Neural progenitor cell (in vitro differentiated cells): ENCODE data around the gene DISC1. TPM values are rescaled to one million over a fixed set of nuclear protein-coding genes. Genes with fewer than 3 reads are reported as not detected.
"Not testable (repeated sequence)": the region's sequence is repeated elsewhere in the genome, so short reads cannot be mapped to it uniquely, and the experiment has no call there.

ENCODE experiments used
- DNase-seq: peaks from one replicate; pipeline ENCODE4 v3.0.0-alpha.2; 2016; ENCODE audit warnings: low spot score
- H2AFZ ChIP-seq: fragments of 200-600 bp; sonication (generic); replicated peaks from 2 replicates; pipeline ENCODE4 v1.6.1; 2016; ENCODE audit warnings: antibody characterized with exemption
- H3F3A ChIP-seq: fragments of 200-600 bp; sonication (generic); 2 replicates; pipeline ENCODE4 v1.6.1; 2016; ENCODE audit warnings: antibody characterized with exemption, low read depth
- H3K27ac ChIP-seq: fragments of 200-600 bp; sonication (generic); 2 replicates; pipeline ENCODE4 v1.5.1; 2016; ENCODE audit warnings: mild to moderate bottlenecking
- H3K27me3 ChIP-seq: fragments of 200-600 bp; sonication (generic); 2 replicates; pipeline ENCODE4 v1.6.1; 2016; ENCODE audit warnings: mild to moderate bottlenecking, moderate library complexity
- H3K36me3 ChIP-seq: fragments of 200-600 bp; sonication (generic); 2 replicates; pipeline ENCODE4 v1.5.1; 2016
- H3K4me1 ChIP-seq: fragments of 200-600 bp; sonication (generic); 2 replicates; pipeline ENCODE4 v1.6.1; 2016; ENCODE audit warnings: mixed run types
- H3K4me2 ChIP-seq: fragments of 200-600 bp; sonication (generic); 2 replicates; pipeline ENCODE4 v1.6.1; 2016
- H3K4me3 ChIP-seq: fragments of 200-600 bp; sonication (generic); 2 replicates; pipeline ENCODE4 v1.5.1; 2016
- H3K79me2 ChIP-seq: fragments of 200-600 bp; sonication (generic); 2 replicates; pipeline ENCODE4 v1.6.1; 2016; ENCODE audit warnings: low read depth
- H3K9ac ChIP-seq: fragments of 200-600 bp; sonication (generic); 2 replicates; pipeline ENCODE4 v1.6.1; 2016
- H3K9me3 ChIP-seq: fragments of 200-600 bp; sonication (generic); 2 replicates; pipeline ENCODE4 v1.5.1; 2016; ENCODE audit warnings: low read depth
- H4K20me1 ChIP-seq: fragments of 200-600 bp; sonication (generic); 2 replicates; pipeline ENCODE4 v1.6.1; 2016; ENCODE audit warnings: low read depth
- H3K27ac Mint-ChIP-seq: 3 replicates; pipeline ENCODE4 v1.8.0; 2021; ENCODE audit warnings: mixed read lengths
- H3K27me3 Mint-ChIP-seq: 2 replicates; pipeline ENCODE4 v1.8.0; 2022; ENCODE audit warnings: low read depth, mild to moderate bottlenecking, inconsistent platforms, moderate library complexity, mixed read lengths; ENCODE audit not compliant: insufficient read depth
- H3K36me3 Mint-ChIP-seq: 3 replicates; pipeline ENCODE4 v1.8.0; 2021; ENCODE audit warnings: mixed read lengths
- H3K4me1 Mint-ChIP-seq: 3 replicates; pipeline ENCODE4 v1.8.0; 2021; ENCODE audit warnings: mixed read lengths
- H3K4me3 Mint-ChIP-seq: 3 replicates; pipeline ENCODE4 v1.8.0; 2021; ENCODE audit warnings: mild to moderate bottlenecking, moderate library complexity, mixed read lengths
- H3K9me3 Mint-ChIP-seq: 3 replicates; pipeline ENCODE4 v1.8.0; 2020; ENCODE audit warnings: mixed read lengths
- CTCF ChIP-seq: fragments of 200-600 bp; sonication (generic); IDR thresholded peaks from 2 replicates; pipeline ENCODE4 v1.5.1; 2017; ENCODE audit warnings: antibody characterized with exemption, mild to moderate bottlenecking
- EZH2 ChIP-seq: fragments of 200-600 bp; sonication (generic); IDR thresholded peaks from 2 replicates; pipeline ENCODE4 v1.6.1; 2017; ENCODE audit warnings: antibody characterized with exemption, mild to moderate bottlenecking, moderate library complexity
- EZH2phosphoT487 ChIP-seq: fragments of 200-600 bp; sonication (generic); IDR thresholded peaks from 2 replicates; pipeline ENCODE4 v1.6.1; 2017; ENCODE audit warnings: antibody characterized with exemption
- total RNA-seq: library from RNA; depleted of rRNA; stranded (reverse); fragments of >200 nt; gene quantifications from 2 replicates; pipeline ENCODE4 v1.2.3, GENCODE V29; 2015; ENCODE audit warnings: low replicate concordance

DISC1 gene
- total RNA-seq, 1 donor from 2014 or later, result 1.8 TPM

- Histone ChIP-seq H3K4me3 (no peak overlapping the region), H3K27me3 (no peaks in the 10 kb centered on the region), H3K36me3 (no peaks in the 10 kb centered on the region), H3K4me2 (no peak overlapping the region), H3K79me2 (no peaks in the 10 kb centered on the region), H3F3A (no peaks in the 10 kb centered on the region), H3K9me3 (no peaks in the 10 kb centered on the region), H4K20me1 (no peaks in the 10 kb centered on the region), H3K27ac (no peak overlapping the region), H2AFZ (no peak overlapping the region), H3K4me1 (no peaks in the 10 kb centered on the region), H3K9ac (no peak overlapping the region)
- Mint-ChIP-seq H3K4me1 (no peaks in the 10 kb centered on the region), H3K27ac (no peak overlapping the region), H3K27me3 (peaks cover 2% of the 10 kb centered on the region), H3K4me3 (no peak overlapping the region), H3K9me3 (no peaks in the 10 kb centered on the region), H3K36me3 (peaks cover 6% of the 10 kb centered on the region)
- no peak for DNase-seq
- TF ChIP-seq EZH2 (no peak), CTCF (no peak), EZH2phosphoT487 (no peak)
These were observed 12.1 kb downstream of the DISC1 start for GRCh38 chr1:231638647-231639046.

- DNase-seq, result no peak
These were observed 13.2 kb downstream of the DISC1 start for GRCh38 chr1:231639819-231640218.

GRCh38 chr1:231641444-231641843 is 14.9 kb downstream of the DISC1 start:
- not testable (repeated sequence) for H3K4me1 Mint-ChIP-seq, H3K4me3 ChIP-seq, H3K27me3 ChIP-seq, H3F3A ChIP-seq, H3K4me3 Mint-ChIP-seq, H3K9me3 Mint-ChIP-seq, H3K79me2 ChIP-seq, H3K4me1 ChIP-seq, H3K27me3 Mint-ChIP-seq, H3K9ac ChIP-seq, H4K20me1 ChIP-seq, DNase-seq, H3K4me2 ChIP-seq, H3K9me3 ChIP-seq, H3K27ac ChIP-seq, H2AFZ ChIP-seq, H3K36me3 Mint-ChIP-seq, H3K36me3 ChIP-seq, H3K27ac Mint-ChIP-seq

More at GRCh38 chr1:231639819-231640218, 13.2 kb downstream of the DISC1 start:
- TF ChIP-seq CTCF (no peak), EZH2 (no peak), EZH2phosphoT487 (no peak)
- Histone ChIP-seq H3K36me3 (no peaks in the 10 kb centered on the region), H3F3A (no peaks in the 10 kb centered on the region), H3K9ac (no peak overlapping the region), H3K4me1 (no peaks in the 10 kb centered on the region), H3K27me3 (no peaks in the 10 kb centered on the region), H3K9me3 (no peaks in the 10 kb centered on the region), H3K27ac (no peak overlapping the region), H2AFZ (no peak overlapping the region), H3K79me2 (no peaks in the 10 kb centered on the region), H3K4me2 (no peak overlapping the region), H3K4me3 (no peak overlapping the region), H4K20me1 (no peaks in the 10 kb centered on the region)
- H3K27me3 Mint-ChIP-seq, result peaks cover 2% of the 10 kb centered on the region
- H3K4me1 Mint-ChIP-seq, result no peaks in the 10 kb centered on the region
- H3K36me3 Mint-ChIP-seq, result peaks cover 6% of the 10 kb centered on the region
- no peak overlapping the region for H3K4me3 Mint-ChIP-seq
- H3K9me3 Mint-ChIP-seq, result no peaks in the 10 kb centered on the region
- H3K27ac Mint-ChIP-seq, result peak overlapping the region; percentile 30

GRCh38 chr1:231642061-231642460 is 15.5 kb downstream of the DISC1 start:
- H3K36me3 ChIP-seq, result not testable (repeated sequence)

More at GRCh38 chr1:231642061-231642460, 15.5 kb downstream of the DISC1 start:
- not testable (repeated sequence) for H3K9me3 Mint-ChIP-seq, H3K4me3 Mint-ChIP-seq, H3K27me3 ChIP-seq, DNase-seq, H2AFZ ChIP-seq, H3K9me3 ChIP-seq, H3K27me3 Mint-ChIP-seq, H3K9ac ChIP-seq, H3K4me1 Mint-ChIP-seq, H3F3A ChIP-seq, H3K4me2 ChIP-seq, H3K79me2 ChIP-seq, H3K27ac ChIP-seq, H3K4me1 ChIP-seq, H3K4me3 ChIP-seq, H4K20me1 ChIP-seq, H3K36me3 Mint-ChIP-seq, H3K27ac Mint-ChIP-seq
